ENCODE data around the gene SLC22A16.

- TF ChIP-seq CTCF (IDR thresholded peaks at IDR 0.05) (no peak), ZFX (IDR thresholded peaks at IDR 0.05; ENCODE audit: borderline replicate concordance) (no peak)
Observed at GRCh38 chr6:110484321-110484720, 7.9 kb upstream of the SLC22A16 start.

All from 22Rv1 (cell line).